SU-DHL-6 (cell line): ENCODE measurements around the gene ZFAND3.
"Not testable (repeated sequence)": the region's sequence is repeated elsewhere in the genome, so short reads cannot be mapped to it uniquely, and the experiment has no call there.

Source experiments
- H2AFZ ChIP-seq: fragments of 200-600 bp; sonication (generic); 2 replicates; pipeline ENCODE4 v1.6.1; 2014; ENCODE audit warnings: low read depth, mild to moderate bottlenecking, moderate library complexity, mixed read lengths, antibody characterized with exemption, low read length; ENCODE audit not compliant: severe bottlenecking
- H3F3A ChIP-seq: fragments of 200-600 bp; shearing (Covaris generic); 2 replicates; pipeline ENCODE4 v1.6.0; 2016; ENCODE audit warnings: antibody characterized with exemption, mild to moderate bottlenecking; ENCODE audit not compliant: insufficient read depth
- H3K27ac ChIP-seq: fragments of 200-600 bp; sonication (generic); 2 replicates; pipeline ENCODE4 v1.5.1; 2016; ENCODE audit warnings: low read depth, mild to moderate bottlenecking, low read length, moderate library complexity, mixed read lengths
- H3K27me3 ChIP-seq: fragments of 200-600 bp; sonication (generic), shearing (Covaris generic); 2 replicates; pipeline ENCODE4 v1.6.0; 2014; ENCODE audit warnings: mild to moderate bottlenecking, low read length
- H3K36me3 ChIP-seq: fragments of 200-600 bp; sonication (generic); 2 replicates; pipeline ENCODE4 v1.6.1; 2014; ENCODE audit warnings: mild to moderate bottlenecking, low read length, mixed read lengths
- H3K4me2 ChIP-seq: fragments of 300-600, 200-600 bp; shearing (Covaris generic), sonication (generic); 2 replicates; pipeline ENCODE4 v1.6.0; 2014; ENCODE audit warnings: low read length, low read depth, mild to moderate bottlenecking; ENCODE audit not compliant: poor library complexity, severe bottlenecking
- H3K4me3 ChIP-seq: fragments of 200-600 bp; sonication (generic); 2 replicates; pipeline ENCODE4 v1.5.1; 2014; ENCODE audit warnings: antibody characterized with exemption, low read length, mild to moderate bottlenecking, mixed read lengths; ENCODE audit not compliant: insufficient read depth, poor library complexity, severe bottlenecking
- H3K79me2 ChIP-seq: fragments of 200-600 bp; sonication (generic); 2 replicates; pipeline ENCODE4 v1.6.1; 2014; ENCODE audit warnings: mild to moderate bottlenecking, low read length, moderate library complexity; ENCODE audit not compliant: insufficient read depth
- H3K9ac ChIP-seq: fragments of 200-600 bp; sonication (generic); 2 replicates; pipeline ENCODE4 v1.7.0; 2014; ENCODE audit warnings: mild to moderate bottlenecking, low read length
- H3K9me2 ChIP-seq: fragments of 200-600 bp; sonication (generic); replicated peaks from 2 replicates; pipeline ENCODE4 v1.6.1; 2014; ENCODE audit warnings: low read length; ENCODE audit not compliant: insufficient read depth
- H3K9me3 ChIP-seq: fragments of 200-600 bp; sonication (generic); 2 replicates; pipeline ENCODE4 v1.6.1; 2014; ENCODE audit warnings: low read length, mixed read lengths; ENCODE audit not compliant: insufficient read depth
- H4K20me1 ChIP-seq: fragments of 200-600 bp; sonication (generic); 2 replicates; pipeline ENCODE4 v1.6.1; 2014; ENCODE audit warnings: low read depth, mild to moderate bottlenecking, antibody characterized with exemption, low read length, moderate library complexity, mixed read lengths
- CTCF ChIP-seq: fragments of 200-600 bp; sonication (generic); IDR thresholded peaks from one replicate; pipeline ENCODE4 v1.5.1; 2017; ENCODE audit warnings: antibody characterized with exemption, mild to moderate bottlenecking, low read length, moderate library complexity; ENCODE audit not compliant: insufficient read depth, poor library complexity, severe bottlenecking
- EZH2phosphoT487 ChIP-seq: fragments of 200-600 bp; sonication (generic), shearing (Covaris generic); conservative IDR thresholded peaks from 2 replicates; pipeline ENCODE4 v1.6.1; 2018; ENCODE audit warnings: mild to moderate bottlenecking, antibody characterized with exemption, low read length, moderate library complexity, mixed read lengths

Gene ZFAND3

GRCh38 chr6:37956711-37957275 is 137.3 kb downstream of the ZFAND3 start:
- Histone ChIP-seq H3K79me2 (peaks cover 29% of the 10 kb centered on the region), H3K27ac (no peak overlapping the region), H3K9ac (no peak overlapping the region), H3K36me3 (no peaks in the 10 kb centered on the region), H3K9me3 (no peaks in the 10 kb centered on the region), H2AFZ (no peak overlapping the region), H3K4me2 (no peak overlapping the region), H3K9me2 (no peaks in the 10 kb centered on the region), H3F3A (no peaks in the 10 kb centered on the region), H3K27me3 (no peaks in the 10 kb centered on the region), H3K4me3 (no peak overlapping the region), H4K20me1 (peaks cover 16% of the 10 kb centered on the region)
- TF ChIP-seq EZH2phosphoT487, result no peak
- TF ChIP-seq CTCF, result no peak

DNA sequence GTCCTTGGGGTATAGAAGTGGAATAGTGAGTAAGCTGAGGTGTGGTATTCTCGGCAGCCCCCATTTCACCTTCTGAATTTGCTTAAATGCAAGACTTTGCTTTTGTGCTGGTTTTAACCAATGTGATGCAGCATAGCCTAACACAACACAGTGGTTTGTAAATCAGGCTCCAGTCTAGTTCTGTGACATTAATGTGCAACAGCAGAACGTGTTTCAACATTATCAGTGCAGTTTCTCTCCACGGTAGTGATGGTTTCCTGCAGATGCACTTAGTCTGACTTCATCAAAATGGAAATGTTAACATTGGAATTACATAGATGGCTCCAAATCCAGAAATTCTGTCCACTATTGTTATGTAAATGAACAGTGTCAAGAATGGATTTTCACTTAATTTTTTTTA is 139.5 kb downstream of the ZFAND3 start:
- Histone ChIP-seq H4K20me1 (peaks cover 7% of the 10 kb centered on the region; the same call in 1 of the 2 replicates), H3F3A (no peaks in the 10 kb centered on the region), H3K9ac (no peak overlapping the region), H2AFZ (no peak overlapping the region), H3K4me3 (no peak overlapping the region), H3K36me3 (no peaks in the 10 kb centered on the region), H3K9me3 (no peaks in the 10 kb centered on the region), H3K27ac (no peak overlapping the region), H3K9me2 (no peaks in the 10 kb centered on the region), H3K27me3 (no peaks in the 10 kb centered on the region), H3K4me2 (no peak overlapping the region), H3K79me2 (peaks cover 20% of the 10 kb centered on the region)
- TF ChIP-seq EZH2phosphoT487 (no peak), CTCF (no peak)

DNA sequence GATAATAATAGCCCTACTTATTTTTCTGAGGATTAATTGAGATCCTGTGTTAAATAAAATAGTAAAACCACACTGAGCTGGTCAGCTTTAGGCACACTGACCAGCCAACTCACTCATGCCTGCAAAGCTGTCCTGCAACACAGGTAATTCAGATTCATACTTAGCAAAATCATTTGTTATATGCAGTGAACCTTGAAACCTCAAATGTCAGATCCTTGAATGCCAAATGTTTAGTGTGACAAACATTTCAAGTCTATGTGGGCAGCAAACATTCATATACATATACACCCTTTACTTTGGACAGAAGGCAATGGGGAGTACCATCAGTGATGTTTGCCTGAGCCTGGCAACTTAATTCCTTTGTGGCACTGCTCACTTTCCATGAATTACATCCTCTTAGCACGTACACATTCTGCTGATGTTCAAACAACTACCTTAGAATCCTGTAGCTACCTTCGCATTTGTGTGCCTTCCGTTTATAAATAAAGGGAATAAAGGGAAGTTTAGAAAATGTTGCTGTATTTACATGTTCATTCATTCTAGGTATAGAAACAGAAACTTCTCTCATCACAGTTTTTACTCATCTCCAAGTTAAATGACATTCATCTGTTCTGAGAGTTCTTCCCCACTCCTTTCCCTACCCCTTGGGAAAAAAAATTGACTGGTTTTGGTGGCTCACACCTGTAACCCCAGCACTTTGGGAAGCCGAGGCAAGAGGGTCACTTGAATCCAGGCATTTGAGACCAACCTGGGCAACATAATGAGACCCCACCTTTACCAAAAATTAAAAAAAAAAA is 140.8 kb downstream of the ZFAND3 start:
- peaks cover 7% of the 10 kb centered on the region; the same call in 1 of the 2 replicates for H4K20me1 ChIP-seq
- no peaks in the 10 kb centered on the region for H3K36me3 ChIP-seq
- H3K27me3 ChIP-seq, result no peaks in the 10 kb centered on the region
- H3K4me2 ChIP-seq, result no peak overlapping the region
- TF ChIP-seq EZH2phosphoT487, result no peak
- no peak for TF ChIP-seq CTCF
- no peak overlapping the region for H2AFZ ChIP-seq
- H3K9me3 ChIP-seq, result no peaks in the 10 kb centered on the region
- H3K9me2 ChIP-seq, result no peaks in the 10 kb centered on the region
- H3F3A ChIP-seq, result no peaks in the 10 kb centered on the region
- no peak overlapping the region for H3K27ac ChIP-seq
- peaks cover 14% of the 10 kb centered on the region; the same call in 1 of the 2 replicates for H3K79me2 ChIP-seq
- no peak overlapping the region for H3K4me3 ChIP-seq
- H3K9ac ChIP-seq, result no peak overlapping the region

GRCh38 chr6:37962481-37963080 is 143.1 kb downstream of the ZFAND3 start:
- not testable (repeated sequence) for H3K27me3 ChIP-seq, H3F3A ChIP-seq, H3K27ac ChIP-seq, H3K4me3 ChIP-seq, H3K9me3 ChIP-seq, H4K20me1 ChIP-seq, H3K4me2 ChIP-seq, H3K9me2 ChIP-seq, H2AFZ ChIP-seq, H3K9ac ChIP-seq, H3K36me3 ChIP-seq
- H3K79me2 ChIP-seq, result 0 out of 2 replicates have a peak, but pooled peaks cover 10% of the 10 kb centered on the region
